ENCODE results near the gene XIRP1. TPM values are rescaled to one million over a fixed set of nuclear protein-coding genes. Genes with fewer than 3 reads are reported as not detected.

XIRP1 gene
- total and polyA plus RNA-seq, 3 donors from 2014 or later: 0.24 to 2.8 (median 0.37) TPM

DNA sequence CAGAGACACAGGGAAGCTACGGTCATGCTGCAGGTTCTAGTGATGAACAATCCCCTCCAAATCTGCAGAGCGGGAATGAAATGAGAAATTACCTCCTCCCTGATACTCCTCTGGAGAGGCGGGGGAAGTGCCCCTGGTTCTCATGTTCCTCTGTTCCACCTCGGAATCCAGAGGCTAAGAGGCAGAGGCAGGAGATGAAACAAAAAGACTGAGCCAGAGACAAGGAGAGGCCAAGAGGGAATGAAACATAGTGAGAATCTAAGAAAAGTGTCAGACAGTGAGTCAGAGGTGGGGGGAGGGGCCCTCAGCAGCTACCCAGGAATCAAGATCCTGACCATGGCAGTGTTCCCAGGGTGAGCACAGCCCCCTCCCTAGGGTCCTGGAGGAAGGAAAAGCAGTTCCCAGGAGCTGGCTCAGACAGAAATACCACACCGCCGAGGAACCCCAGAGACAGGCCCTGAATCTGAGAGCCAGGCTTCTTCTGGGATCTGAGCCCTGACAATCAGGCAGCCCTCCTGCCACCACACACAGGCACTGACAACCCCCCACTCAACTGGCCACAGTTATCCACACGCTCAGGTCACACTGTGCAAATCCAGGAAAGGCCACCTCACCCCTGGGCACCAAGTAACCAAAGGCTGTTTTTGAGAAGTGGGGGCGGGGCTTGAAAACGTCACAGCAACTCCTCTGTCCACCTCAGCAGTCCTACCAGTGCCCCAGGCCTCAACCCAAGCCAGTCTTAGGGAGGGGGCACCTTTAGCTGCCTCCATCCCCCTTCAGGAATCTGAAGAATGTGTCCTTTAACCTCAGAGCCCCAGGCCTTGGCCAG is 41.4 kb downstream of the XIRP1 start:
- no peaks in the 10 kb centered on the region for H3K9me3 ChIP-seq
- H3K27me3 ChIP-seq: no peaks in the 10 kb centered on the region
- H3K36me3 ChIP-seq (ENCODE audit: low read depth, missing control alignments): no peaks in the 10 kb centered on the region
- 11 to 32% methylated on average over 5 to 9 of the region's 9 CpGs for whole genome bisulfite sequencing, 2 donors
- DNase-seq: peak; percentile 90
- H3K27ac ChIP-seq: peak overlapping the region; percentile 98 to 99
- TF ChIP-seq, protein P1, sequence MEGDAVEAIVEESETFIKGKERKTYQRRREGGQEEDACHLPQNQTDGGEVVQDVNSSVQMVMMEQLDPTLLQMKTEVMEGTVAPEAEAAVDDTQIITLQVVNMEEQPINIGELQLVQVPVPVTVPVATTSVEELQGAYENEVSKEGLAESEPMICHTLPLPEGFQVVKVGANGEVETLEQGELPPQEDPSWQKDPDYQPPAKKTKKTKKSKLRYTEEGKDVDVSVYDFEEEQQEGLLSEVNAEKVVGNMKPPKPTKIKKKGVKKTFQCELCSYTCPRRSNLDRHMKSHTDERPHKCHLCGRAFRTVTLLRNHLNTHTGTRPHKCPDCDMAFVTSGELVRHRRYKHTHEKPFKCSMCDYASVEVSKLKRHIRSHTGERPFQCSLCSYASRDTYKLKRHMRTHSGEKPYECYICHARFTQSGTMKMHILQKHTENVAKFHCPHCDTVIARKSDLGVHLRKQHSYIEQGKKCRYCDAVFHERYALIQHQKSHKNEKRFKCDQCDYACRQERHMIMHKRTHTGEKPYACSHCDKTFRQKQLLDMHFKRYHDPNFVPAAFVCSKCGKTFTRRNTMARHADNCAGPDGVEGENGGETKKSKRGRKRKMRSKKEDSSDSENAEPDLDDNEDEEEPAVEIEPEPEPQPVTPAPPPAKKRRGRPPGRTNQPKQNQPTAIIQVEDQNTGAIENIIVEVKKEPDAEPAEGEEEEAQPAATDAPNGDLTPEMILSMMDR (IDR thresholded peaks at IDR 0.05): no peak
- no peak for TF ChIP-seq POLR2A (IDR thresholded peaks at IDR 0.05)
- H3K4me1 ChIP-seq: peaks cover 71% of the 10 kb centered on the region
- peak overlapping the region in 1 of 2 donors; percentile 96 for H3K4me3 ChIP-seq
- intact Hi-C loops (cut with DNase I; ENCODE audit: low total_unique reads): no loop called here

DNA sequence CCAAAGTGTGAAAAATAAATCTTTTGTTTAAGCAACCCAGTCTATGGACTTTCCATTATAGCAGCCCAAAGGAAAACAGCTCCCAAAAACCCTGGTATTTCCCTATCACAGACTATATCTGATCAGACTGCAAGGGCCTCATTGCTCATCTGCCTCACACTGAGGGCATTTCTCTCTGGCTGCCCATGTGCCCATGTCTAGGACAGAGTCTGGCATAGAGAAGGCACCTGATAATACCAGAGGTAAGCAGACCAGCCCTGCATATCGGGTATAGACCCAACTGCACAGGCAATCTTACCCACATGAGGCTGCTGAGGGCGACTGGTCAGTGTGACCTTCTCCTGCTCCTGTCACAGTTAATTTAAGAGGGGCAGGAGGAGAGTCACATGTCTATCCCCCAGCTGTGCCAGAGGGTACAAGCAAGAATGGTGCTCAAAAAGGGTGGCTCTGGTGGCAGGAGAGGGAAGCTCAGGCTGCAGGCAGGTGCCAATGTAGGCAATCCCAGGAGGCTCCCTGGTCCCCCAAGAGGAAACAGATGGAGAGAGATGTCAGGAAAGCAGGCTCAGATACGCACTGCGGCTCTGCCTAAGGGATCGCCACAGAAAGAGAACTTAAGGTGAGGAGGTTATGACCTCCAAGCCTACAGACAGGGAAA is 42.1 kb downstream of the XIRP1 start:
- no peak for DNase-seq
- H3K27me3 ChIP-seq: no peaks in the 10 kb centered on the region
- TF ChIP-seq, protein P1 (IDR thresholded peaks at IDR 0.05): peak in 1 of 3 experiments; percentile 5
- TF ChIP-seq POLR2A (IDR thresholded peaks at IDR 0.05): no peak
- no peaks in the 10 kb centered on the region for H3K9me3 ChIP-seq
- intact Hi-C loops (cut with DNase I; ENCODE audit: low total_unique reads): no loop called here
- H3K4me3 ChIP-seq: peak overlapping the region in 1 of 2 donors; percentile 96
- no peaks in the 10 kb centered on the region for H3K36me3 ChIP-seq (ENCODE audit: low read depth, missing control alignments)
- H3K27ac ChIP-seq: peak overlapping the region; percentile 98 to 99
- 46 to 48% methylated on average over 5 of the region's 5 CpGs for WGBS, 2 donors
- peaks cover 65% of the 10 kb centered on the region for H3K4me1 ChIP-seq

DNA sequence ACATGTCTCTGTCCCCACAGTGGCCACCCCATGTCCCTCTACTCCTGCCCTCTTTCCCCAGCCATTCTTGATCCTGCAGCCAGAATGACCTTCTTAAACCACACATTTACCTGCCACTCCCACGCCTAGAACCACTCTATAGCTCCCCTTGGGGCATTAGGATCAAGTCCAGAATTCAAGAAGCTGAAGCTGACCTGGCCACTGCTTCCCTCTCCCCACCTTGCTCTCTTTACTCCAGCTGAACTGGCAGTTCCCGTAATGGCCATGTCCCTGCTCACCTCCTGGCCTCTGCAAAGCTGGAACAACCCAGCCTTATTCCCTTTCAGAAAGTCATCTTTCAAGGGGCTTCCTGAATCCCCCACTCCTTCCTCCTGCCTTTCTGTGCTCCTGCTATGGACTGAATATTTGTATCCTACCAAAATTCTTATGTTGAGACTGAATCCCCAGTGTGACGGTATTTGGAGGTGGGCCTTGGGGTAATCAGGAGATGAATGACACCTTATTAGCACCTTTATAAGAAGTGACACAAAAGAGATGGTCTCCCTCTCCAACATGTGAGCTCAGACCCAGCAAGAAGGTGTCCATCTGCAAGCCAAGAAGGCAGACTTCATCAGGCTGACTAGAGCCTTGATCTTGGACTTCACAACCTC is 42.8 kb downstream of the XIRP1 start:
- no peak for DNase-seq
- TF ChIP-seq, protein P1 (IDR thresholded peaks at IDR 0.05): no peak
- TF ChIP-seq POLR2A (IDR thresholded peaks at IDR 0.05): no peak
- H3K4me1 ChIP-seq: peaks cover 65% of the 10 kb centered on the region
- no peak overlapping the region for H3K4me3 ChIP-seq
- no peaks in the 10 kb centered on the region for H3K36me3 ChIP-seq (ENCODE audit: low read depth, missing control alignments)
- H3K27ac ChIP-seq: peak overlapping the region in 1 of 2 donors; percentile 98
- H3K27me3 ChIP-seq: no peaks in the 10 kb centered on the region
- intact Hi-C loops (cut with DNase I; ENCODE audit: low total_unique reads): no loop called here
- no peaks in the 10 kb centered on the region for H3K9me3 ChIP-seq
- 81% methylated on average over 3 of the region's 3 CpGs for WGBS, 2 donors

DNA sequence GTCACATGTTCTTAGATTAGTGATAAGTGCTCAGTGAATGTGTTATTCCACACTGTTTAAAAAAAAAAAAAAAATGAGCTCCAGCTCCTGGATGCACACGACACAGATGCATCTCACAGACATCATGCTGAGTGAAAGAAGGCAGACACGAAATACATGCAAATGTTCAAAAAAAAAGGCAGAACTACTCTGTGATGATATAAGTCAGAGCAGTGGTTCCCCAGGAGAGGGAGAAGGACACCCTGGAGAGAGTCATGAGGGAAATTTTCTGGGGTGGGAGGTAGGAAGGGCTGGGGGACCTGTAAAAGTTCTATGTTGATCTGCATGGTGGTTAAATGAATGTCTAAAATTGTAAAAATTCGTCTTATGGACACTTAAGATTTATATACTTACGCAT is 43.3 kb downstream of the XIRP1 start:
- no peak for DNase-seq
- H3K27ac ChIP-seq: no peak overlapping the region

More for the DNA sequence above, 43.3 kb downstream of the XIRP1 start:
- Histone ChIP-seq H3K4me1 (peaks cover 63% of the 10 kb centered on the region), H3K4me3 (no peak overlapping the region), H3K27me3 (no peaks in the 10 kb centered on the region), H3K9me3 (no peaks in the 10 kb centered on the region), H3K36me3 (ENCODE audit: low read depth, missing control alignments) (no peaks in the 10 kb centered on the region)
- TF ChIP-seq, protein P1 (IDR thresholded peaks at IDR 0.05): no peak
- no peak for TF ChIP-seq POLR2A (IDR thresholded peaks at IDR 0.05)
- intact Hi-C loops (cut with DNase I; ENCODE audit: low total_unique reads): no loop called here
- WGBS, 2 donors: 51 to 74% methylated on average over 4 of the region's 4 CpGs
